ENCODE data around the gene BCL2L1. TPM values are rescaled to one million over a fixed set of nuclear protein-coding genes. Genes with fewer than 3 reads are reported as not detected.

BCL2L1 gene
- total and polyA plus RNA-seq, 2 donors (not counting 3 experiments of a cell fraction or from before 2014, with no cell fraction given): 78.0 to 101 TPM

DNA sequence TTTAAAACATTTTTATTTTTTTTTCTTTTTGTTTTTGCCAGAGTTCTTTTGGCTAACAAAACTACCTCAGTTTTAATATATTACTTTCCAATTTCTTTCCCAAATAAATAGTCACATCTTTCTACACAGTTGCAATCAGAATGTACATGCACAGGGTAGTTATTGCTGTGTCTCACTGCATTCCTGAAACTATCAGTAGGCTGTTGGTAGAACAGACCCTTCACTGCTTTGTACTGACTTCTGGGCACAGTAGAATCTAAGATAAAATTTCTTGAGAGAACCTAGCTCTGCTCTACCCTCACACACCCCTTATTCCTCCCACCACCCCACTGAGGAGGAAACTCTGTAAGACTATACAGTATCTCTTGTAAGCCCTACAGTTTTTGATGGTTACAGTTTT lies 36.3 kb upstream of the BCL2L1 start:
- Histone ChIP-seq H3K79me2 (ENCODE audit: control insufficient read depth, insufficient read depth, low read length) (peaks cover 87% of the 10 kb centered on the region), H4K20me1 (replicated peaks; ENCODE audit: control insufficient read depth, extremely low read depth, insufficient read depth, low read length) (peaks cover 3% of the 10 kb centered on the region), H3K9me3 (replicated peaks; ENCODE audit: control insufficient read depth, insufficient read depth, low read length) (no peaks in the 10 kb centered on the region), H3K4me2 (ENCODE audit: insufficient read depth, low read length) (no peak overlapping the region), H3K27me3 (ENCODE audit: control insufficient read depth in 2 of 2, insufficient read depth in 2 of 2, low read length in 2 of 2) (no peaks in the 10 kb centered on the region), H3K27ac (ENCODE audit: insufficient read depth, low read depth, low read length) (no peak overlapping the region), H2AFZ (ENCODE audit: low read depth, low read length) (no peak overlapping the region), H3K36me3 (ENCODE audit: control insufficient read depth in 2 of 2, extremely low read depth in 1 of 2, insufficient read depth in 2 of 2, low read length in 2 of 2) (peaks cover 0 to 8% of the 10 kb centered on the region in 2 experiments), H3K9ac (replicated peaks; ENCODE audit: extremely low read depth, insufficient read depth, low read length) (no peak overlapping the region), H3K4me1 (ENCODE audit: control insufficient read depth, extremely low read depth, insufficient read depth, low read length) (no peaks in the 10 kb centered on the region), H3K4me3 (replicated peaks in 1 of 3; ENCODE audit: insufficient read depth in 1 of 3, low read depth in 1 of 3, low read length in 3 of 3) (no peak overlapping the region), H3K9me1 (replicated peaks; ENCODE audit: control insufficient read depth, extremely low read depth, insufficient read depth, low read length) (no peaks in the 10 kb centered on the region)
- FAIRE-seq (no peak), DNase-seq (ENCODE audit: low read depth, low spot score) (no peak)
- no TSS peak for BruUV-seq (replicated peaks)
- intact Hi-C loops (cut with micrococcal nuclease) (no loop called here), dilution Hi-C loops (cut with MboI; ENCODE audit: extremely low pct_ligation_motif_present, low sequenced_read_pairs) (no loop called here)
- POLR2A ChIA-PET: no interaction called here
- TF ChIP-seq MYC (IDR thresholded peaks at IDR 0.05; ENCODE audit: low read depth, low read length) (no peak), GATA2 (IDR thresholded peaks at IDR 0.05; ENCODE audit: insufficient read depth, insufficient read length, low read depth, low read length) (no peak), JUN (IDR thresholded peaks at IDR 0.05; ENCODE audit: borderline replicate concordance, insufficient read depth, insufficient read length, low read depth) (no peak), POLR2A (IDR thresholded peaks at IDR 0.05; ENCODE audit: low read depth, low read length) (no peak), POLR2AphosphoS5 (IDR thresholded peaks at IDR 0.05; ENCODE audit: insufficient read depth, low read depth, low read length) (no peak), FOS (IDR thresholded peaks at IDR 0.05; ENCODE audit: borderline replicate concordance, insufficient read depth, low read length) (no peak), EZH2 (IDR thresholded peaks at IDR 0.05; ENCODE audit: borderline replicate concordance, low read depth, low read length, severe bottlenecking) (no peak)
- TF ChIP-seq, protein P1, sequence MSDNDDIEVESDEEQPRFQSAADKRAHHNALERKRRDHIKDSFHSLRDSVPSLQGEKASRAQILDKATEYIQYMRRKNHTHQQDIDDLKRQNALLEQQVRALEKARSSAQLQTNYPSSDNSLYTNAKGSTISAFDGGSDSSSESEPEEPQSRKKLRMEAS (IDR thresholded peaks at IDR 0.05; ENCODE audit: insufficient read depth, insufficient read length): no peak
- TF ChIP-seq, protein P2, sequence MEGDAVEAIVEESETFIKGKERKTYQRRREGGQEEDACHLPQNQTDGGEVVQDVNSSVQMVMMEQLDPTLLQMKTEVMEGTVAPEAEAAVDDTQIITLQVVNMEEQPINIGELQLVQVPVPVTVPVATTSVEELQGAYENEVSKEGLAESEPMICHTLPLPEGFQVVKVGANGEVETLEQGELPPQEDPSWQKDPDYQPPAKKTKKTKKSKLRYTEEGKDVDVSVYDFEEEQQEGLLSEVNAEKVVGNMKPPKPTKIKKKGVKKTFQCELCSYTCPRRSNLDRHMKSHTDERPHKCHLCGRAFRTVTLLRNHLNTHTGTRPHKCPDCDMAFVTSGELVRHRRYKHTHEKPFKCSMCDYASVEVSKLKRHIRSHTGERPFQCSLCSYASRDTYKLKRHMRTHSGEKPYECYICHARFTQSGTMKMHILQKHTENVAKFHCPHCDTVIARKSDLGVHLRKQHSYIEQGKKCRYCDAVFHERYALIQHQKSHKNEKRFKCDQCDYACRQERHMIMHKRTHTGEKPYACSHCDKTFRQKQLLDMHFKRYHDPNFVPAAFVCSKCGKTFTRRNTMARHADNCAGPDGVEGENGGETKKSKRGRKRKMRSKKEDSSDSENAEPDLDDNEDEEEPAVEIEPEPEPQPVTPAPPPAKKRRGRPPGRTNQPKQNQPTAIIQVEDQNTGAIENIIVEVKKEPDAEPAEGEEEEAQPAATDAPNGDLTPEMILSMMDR (IDR thresholded peaks at IDR 0.05; ENCODE audit: extremely low read depth in 1 of 2, insufficient read depth in 1 of 2, low read depth in 1 of 2, low read length in 2 of 2): no peak
- CTCF ChIA-PET: interaction anchor here (1.0 to 1.3 kb wide), 3 partner anchors 11 to 125 kb away, joined by 3 to 5 read pairs (median 3); no protein-coding TSS in a partner anchor

Measured in endothelial cell of umbilical vein (primary cell).